ENCODE measurements around the gene SP1.

SP1 gene

GRCh38 chr12:53334822-53335221 lies 45.2 kb upstream of the SP1 start:
- POLR2A ChIA-PET: interaction anchor here (0.8 kb wide), 1 partner anchor 14 kb away, joined by 3 read pairs; the partner anchor contains the start of gene AAAS
- Histone ChIP-seq H3K4me1 (ENCODE audit: control extremely low read depth in 1 of 4, control insufficient read depth in 4 of 4, insufficient read depth in 4 of 4, low read length in 3 of 4) (peaks cover 0 to 36% (median 22%) of the 10 kb centered on the region in 4 experiments), H3K27ac (ENCODE audit: insufficient read depth in 1 of 2, low read depth in 1 of 2, low read length in 2 of 2, poor library complexity in 1 of 2, severe bottlenecking in 2 of 2) (no peak overlapping the region), H3K27me3 (replicated peaks in 2 of 5; ENCODE audit: control insufficient read depth in 4 of 5, insufficient read depth in 5 of 5, low read length in 4 of 5) (peaks cover 0 to 14% (median 6%) of the 10 kb centered on the region in 5 experiments), H3K36me3 (ENCODE audit: control insufficient read depth in 4 of 4, insufficient read depth in 4 of 4, low read length in 3 of 4) (no peaks in the 10 kb centered on the region), H3K9me3 (ENCODE audit: control extremely low read depth in 1 of 5, control insufficient read depth in 4 of 5, insufficient read depth in 2 of 5, low read depth in 1 of 5, low read length in 4 of 5) (no peaks in the 10 kb centered on the region), H3K4me3 (ENCODE audit: control insufficient read depth in 1 of 7, extremely low read depth in 1 of 7, insufficient read depth in 4 of 7, low read depth in 2 of 7, low read length in 6 of 7) (no peak overlapping the region)
- no peak for DNase-seq
- CTCF ChIA-PET: interaction anchor here (1.1 to 22.0 kb wide), 6 partner anchors 10 to 96 kb away, joined by 3 to 489 read pairs (median 3); no protein-coding TSS in a partner anchor
- 97% methylated on average over 6 of the region's 8 CpGs for WGBS (ENCODE audit: insufficient coverage)

- Histone ChIP-seq H3K4me3 (ENCODE audit: control insufficient read depth in 1 of 7, extremely low read depth in 1 of 7, insufficient read depth in 4 of 7, low read depth in 2 of 7, low read length in 6 of 7) (peak within 1 kb of the TSS in 5 of 7 experiments; percentile 9 to 55 (median 37)), H3K9me3 (ENCODE audit: control extremely low read depth in 1 of 5, control insufficient read depth in 4 of 5, insufficient read depth in 2 of 5, low read depth in 1 of 5, low read length in 4 of 5) (no peaks in the 10 kb centered on the region), H3K4me1 (ENCODE audit: control extremely low read depth in 1 of 4, control insufficient read depth in 4 of 4, insufficient read depth in 4 of 4, low read length in 3 of 4) (peaks cover 0 to 36% (median 22%) of the 10 kb centered on the region in 4 experiments), H3K27me3 (replicated peaks in 2 of 5; ENCODE audit: control insufficient read depth in 4 of 5, insufficient read depth in 5 of 5, low read length in 4 of 5) (peaks cover 0 to 14% (median 6%) of the 10 kb centered on the region in 5 experiments), H3K27ac (ENCODE audit: insufficient read depth in 1 of 2, low read depth in 1 of 2, low read length in 2 of 2, poor library complexity in 1 of 2, severe bottlenecking in 2 of 2) (no peak within 1 kb of the TSS), H3K36me3 (ENCODE audit: control insufficient read depth in 4 of 4, insufficient read depth in 4 of 4, low read length in 3 of 4) (no peaks in the 10 kb centered on the region)
- DNase-seq: peak; percentile 42 to 77 (median 72)
- ChIA-PET POLR2A (no interaction called here), CTCF (interaction anchor here (1.0 to 22.0 kb wide), 3 partner anchors 11 to 124 kb away, joined by 3 to 489 read pairs (median 41); no protein-coding TSS in a partner anchor)
- 30% methylated on average over 4 of the region's 15 CpGs for WGBS (ENCODE audit: insufficient coverage)
Measured at GRCh38 chr12:53336181-53336681, 43.7 kb upstream of the SP1 start, which contains the start of gene SP7. SP7 (minus strand) TSS chr12:53336354; CDS start chr12:53335646, 708 bp downstream.

GRCh38 chr12:53338017-53338416 lies 42.0 kb upstream of the SP1 start:
- Histone ChIP-seq H3K9me3 (ENCODE audit: control extremely low read depth in 1 of 5, control insufficient read depth in 4 of 5, insufficient read depth in 2 of 5, low read depth in 1 of 5, low read length in 4 of 5) (no peaks in the 10 kb centered on the region), H3K4me3 (ENCODE audit: control insufficient read depth in 1 of 7, extremely low read depth in 1 of 7, insufficient read depth in 4 of 7, low read depth in 2 of 7, low read length in 6 of 7) (no peak overlapping the region), H3K4me1 (ENCODE audit: control extremely low read depth in 1 of 4, control insufficient read depth in 4 of 4, insufficient read depth in 4 of 4, low read length in 3 of 4) (peaks cover 0 to 36% (median 22%) of the 10 kb centered on the region in 4 experiments), H3K27ac (ENCODE audit: insufficient read depth in 1 of 2, low read depth in 1 of 2, low read length in 2 of 2, poor library complexity in 1 of 2, severe bottlenecking in 2 of 2) (no peak overlapping the region), H3K27me3 (replicated peaks in 2 of 5; ENCODE audit: control insufficient read depth in 4 of 5, insufficient read depth in 5 of 5, low read length in 4 of 5) (peaks cover 0 to 14% (median 3%) of the 10 kb centered on the region in 5 experiments), H3K36me3 (ENCODE audit: control insufficient read depth in 4 of 4, insufficient read depth in 4 of 4, low read length in 3 of 4) (no peaks in the 10 kb centered on the region)
- WGBS (ENCODE audit: insufficient coverage): 3% methylated on average over 9 of the region's 11 CpGs
- POLR2A ChIA-PET: no interaction called here
- CTCF ChIA-PET: interaction anchor here (2.0 to 22.0 kb wide), 2 partner anchors 10 to 11 kb away, joined by 7 to 489 read pairs; no protein-coding TSS in a partner anchor
- DNase-seq: peak in 2 of 3 donors; percentile 43 to 64

GRCh38 chr12:53338916-53339315 lies 41.1 kb upstream of the SP1 start:
- no peak overlapping the region for H3K4me3 ChIP-seq (ENCODE audit: control insufficient read depth in 1 of 7, extremely low read depth in 1 of 7, insufficient read depth in 4 of 7, low read depth in 2 of 7, low read length in 6 of 7)
- POLR2A ChIA-PET: no interaction called here
- peaks cover 0 to 36% (median 22%) of the 10 kb centered on the region in 4 experiments for H3K4me1 ChIP-seq (ENCODE audit: control extremely low read depth in 1 of 4, control insufficient read depth in 4 of 4, insufficient read depth in 4 of 4, low read length in 3 of 4)
- CTCF ChIA-PET: interaction anchor here (1.1 to 22.0 kb wide), 3 partner anchors 9 to 18 kb away, joined by 3 to 489 read pairs (median 7); partner anchors contain the start of gene AAAS
- H3K36me3 ChIP-seq (ENCODE audit: control insufficient read depth in 4 of 4, insufficient read depth in 4 of 4, low read length in 3 of 4): no peaks in the 10 kb centered on the region
- H3K27me3 ChIP-seq (replicated peaks in 2 of 5; ENCODE audit: control insufficient read depth in 4 of 5, insufficient read depth in 5 of 5, low read length in 4 of 5): peaks cover 0 to 14% (median 3%) of the 10 kb centered on the region in 5 experiments
- no peaks in the 10 kb centered on the region for H3K9me3 ChIP-seq (ENCODE audit: control extremely low read depth in 1 of 5, control insufficient read depth in 4 of 5, insufficient read depth in 2 of 5, low read depth in 1 of 5, low read length in 4 of 5)
- 93% methylated on average over 3 of the region's 6 CpGs for WGBS (ENCODE audit: insufficient coverage)
- no peak overlapping the region for H3K27ac ChIP-seq (ENCODE audit: insufficient read depth in 1 of 2, low read depth in 1 of 2, low read length in 2 of 2, poor library complexity in 1 of 2, severe bottlenecking in 2 of 2)
- no peak for DNase-seq

- ChIA-PET CTCF (interaction anchor here (0.6 to 15.7 kb wide), 3 partner anchors 12 to 170 kb away, joined by 3 to 489 read pairs (median 3); partner anchors contain the start of genes AAAS and SP7), POLR2A (interaction anchor here (0.6 to 1.1 kb wide), 2 partner anchors 22 to 150 kb away, joined by 3 to 5 read pairs; no protein-coding TSS in a partner anchor)
- Histone ChIP-seq H3K4me1 (ENCODE audit: control extremely low read depth in 1 of 4, control insufficient read depth in 4 of 4, insufficient read depth in 4 of 4, low read length in 3 of 4) (peaks cover 0 to 40% (median 32%) of the 10 kb centered on the region in 4 experiments), H3K36me3 (ENCODE audit: control insufficient read depth in 4 of 4, insufficient read depth in 4 of 4, low read length in 3 of 4) (no peaks in the 10 kb centered on the region), H3K27ac (ENCODE audit: insufficient read depth in 1 of 2, low read depth in 1 of 2, low read length in 2 of 2, poor library complexity in 1 of 2, severe bottlenecking in 2 of 2) (no peak overlapping the region), H3K27me3 (replicated peaks in 2 of 5; ENCODE audit: control insufficient read depth in 4 of 5, insufficient read depth in 5 of 5, low read length in 4 of 5) (peaks cover 0 to 14% (median 3%) of the 10 kb centered on the region in 5 experiments), H3K4me3 (ENCODE audit: control insufficient read depth in 1 of 7, extremely low read depth in 1 of 7, insufficient read depth in 4 of 7, low read depth in 2 of 7, low read length in 6 of 7) (no peak overlapping the region), H3K9me3 (ENCODE audit: control extremely low read depth in 1 of 5, control insufficient read depth in 4 of 5, insufficient read depth in 2 of 5, low read depth in 1 of 5, low read length in 4 of 5) (no peaks in the 10 kb centered on the region)
- DNase-seq: no peak
- 82% methylated on average over 3 of the region's 9 CpGs for WGBS (ENCODE audit: insufficient coverage)
Measured at GRCh38 chr12:53340398-53340797, 39.6 kb upstream of the SP1 start.

GRCh38 chr12:53343449-53343848 lies 36.5 kb upstream of the SP1 start:
- no peak overlapping the region for H3K4me3 ChIP-seq (ENCODE audit: control insufficient read depth in 1 of 7, extremely low read depth in 1 of 7, insufficient read depth in 4 of 7, low read depth in 2 of 7, low read length in 6 of 7)
- WGBS (ENCODE audit: insufficient coverage): 82% methylated on average over 2 of the region's 3 CpGs
- peaks cover 0 to 6% (median 2%) of the 10 kb centered on the region in 5 experiments for H3K27me3 ChIP-seq (replicated peaks in 2 of 5; ENCODE audit: control insufficient read depth in 4 of 5, insufficient read depth in 5 of 5, low read length in 4 of 5)
- no peak overlapping the region for H3K27ac ChIP-seq (ENCODE audit: insufficient read depth in 1 of 2, low read depth in 1 of 2, low read length in 2 of 2, poor library complexity in 1 of 2, severe bottlenecking in 2 of 2)
- H3K9me3 ChIP-seq (ENCODE audit: control extremely low read depth in 1 of 5, control insufficient read depth in 4 of 5, insufficient read depth in 2 of 5, low read depth in 1 of 5, low read length in 4 of 5): no peaks in the 10 kb centered on the region
- POLR2A ChIA-PET: no interaction called here
- CTCF ChIA-PET: interaction anchor here (3.3 to 15.7 kb wide), 2 partner anchors 15 to 40 kb away, joined by 27 to 489 read pairs; partner anchors contain the start of genes AAAS and SP7
- no peaks in the 10 kb centered on the region for H3K36me3 ChIP-seq (ENCODE audit: control insufficient read depth in 4 of 4, insufficient read depth in 4 of 4, low read length in 3 of 4)
- DNase-seq: no peak
- peaks cover 0 to 24% (median 17%) of the 10 kb centered on the region in 4 experiments for H3K4me1 ChIP-seq (ENCODE audit: control extremely low read depth in 1 of 4, control insufficient read depth in 4 of 4, insufficient read depth in 4 of 4, low read length in 3 of 4)

GRCh38 chr12:53343969-53344368 lies 36.0 kb upstream of the SP1 start:
- ChIA-PET CTCF (interaction anchor here (1.5 to 15.7 kb wide), 10 partner anchors 16 to 132 kb away, joined by 4 to 489 read pairs (median 14); partner anchors contain the start of genes AAAS, AMHR2, PFDN5 and SP7), POLR2A (interaction anchor here (1.7 kb wide), 1 partner anchor 18 kb away, joined by 16 read pairs; no protein-coding TSS in a partner anchor)
- DNase-seq: no peak
- Histone ChIP-seq H3K27me3 (replicated peaks in 2 of 5; ENCODE audit: control insufficient read depth in 4 of 5, insufficient read depth in 5 of 5, low read length in 4 of 5) (peaks cover 0 to 3% (median under 1%) of the 10 kb centered on the region in 5 experiments), H3K27ac (ENCODE audit: insufficient read depth in 1 of 2, low read depth in 1 of 2, low read length in 2 of 2, poor library complexity in 1 of 2, severe bottlenecking in 2 of 2) (no peak overlapping the region), H3K4me1 (ENCODE audit: control extremely low read depth in 1 of 4, control insufficient read depth in 4 of 4, insufficient read depth in 4 of 4, low read length in 3 of 4) (peaks cover 0 to 22% (median 17%) of the 10 kb centered on the region in 4 experiments), H3K9me3 (ENCODE audit: control extremely low read depth in 1 of 5, control insufficient read depth in 4 of 5, insufficient read depth in 2 of 5, low read depth in 1 of 5, low read length in 4 of 5) (no peaks in the 10 kb centered on the region), H3K4me3 (ENCODE audit: control insufficient read depth in 1 of 7, extremely low read depth in 1 of 7, insufficient read depth in 4 of 7, low read depth in 2 of 7, low read length in 6 of 7) (peak overlapping the region in 1 of 7 experiments; percentile 25), H3K36me3 (ENCODE audit: control insufficient read depth in 4 of 4, insufficient read depth in 4 of 4, low read length in 3 of 4) (no peaks in the 10 kb centered on the region)
- 100% methylated on average over 3 of the region's 4 CpGs for WGBS (ENCODE audit: insufficient coverage)
